Measurements from ENCODE around the gene CCDC77. TPM values are rescaled to one million over a fixed set of nuclear protein-coding genes. Genes with fewer than 3 reads are reported as not detected.

Gene CCDC77
- total RNA-seq, 1 donor from 2014 or later = 23.1 TPM

- DNase-seq = no peak
These were observed 80.6 kb downstream of the CCDC77 start for GRCh38 chr12:482061-482460.

GRCh38 chr12:484096-484495 lies 82.7 kb downstream of the CCDC77 start:
- DNase-seq = no peak

GRCh38 chr12:490260-490659 lies 88.8 kb downstream of the CCDC77 start:
- no peak for DNase-seq

Other genes with a start within 250 kb of the CCDC77 start
- 4.4 TPM for gene SLC6A12, start 187.5 kb upstream of the CCDC77 start, total RNA-seq
- gene SLC6A13, start 138.8 kb upstream of the CCDC77 start, total RNA-seq = 10.0 TPM
- gene KDM5A, start 12.3 kb upstream of the CCDC77 start, total RNA-seq = 74.4 TPM
- gene B4GALNT3, start 58.3 kb downstream of the CCDC77 start, total RNA-seq = 2.2 TPM

Data from occipital lobe (tissue), 2 donors.